ENCODE results near the gene ZNF264. TPM values are rescaled to one million over a fixed set of nuclear protein-coding genes. Genes with fewer than 3 reads are reported as not detected.
"Not testable (repeated sequence)": the region's sequence is repeated elsewhere in the genome, so short reads cannot be mapped to it uniquely, and the experiment has no call there.

The ZNF264 gene
- total and polyA plus RNA-seq, 8 donors: 3.2 to 53.0 (median 32.8) TPM

DNA sequence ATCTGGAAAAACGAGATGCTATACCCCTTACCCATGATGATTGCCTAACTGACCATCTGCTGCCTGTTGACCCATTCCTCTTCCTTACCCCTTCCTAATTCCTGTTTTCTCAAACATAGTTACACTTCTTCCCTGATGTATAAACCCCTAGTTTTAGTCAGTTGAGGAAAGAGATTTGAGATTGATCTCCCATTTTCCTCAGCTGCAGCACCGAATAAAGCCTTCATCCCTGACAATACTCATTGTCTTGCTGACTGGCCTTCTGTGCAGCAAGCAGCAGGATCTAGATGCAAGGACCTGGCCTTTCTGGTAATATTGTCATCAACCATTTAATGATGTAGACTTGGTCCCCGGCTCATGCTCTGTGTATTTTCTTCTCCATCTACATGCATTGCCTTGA is 999 bp upstream of the ZNF264 start:
- H3K4me3 ChIP-seq: peak overlapping the region in 1 of 4 donors; percentile 95
- no peak for DNase-seq
- 77 to 92% (median 90%) methylated on average over 3 of the region's 3 CpGs for WGBS, 5 donors
- H3K4me1 ChIP-seq: peaks cover 22 to 26% (median 23%) of the 10 kb centered on the region in 4 donors
- H3K9me3 ChIP-seq: peaks cover 0 to 43% (median 6%) of the 10 kb centered on the region in 4 donors
- H3K36me3 ChIP-seq: peaks cover 20 to 24% (median 21%) of the 10 kb centered on the region in 4 donors
- peaks cover 0 to 4% (median 0%) of the 10 kb centered on the region in 3 donors for H3K27me3 ChIP-seq
- intact Hi-C loops (cut with DNase I; ENCODE audit: low total_unique reads): no loop called here
- H3K27ac ChIP-seq: no peak overlapping the region
- TF ChIP-seq CTCF (IDR thresholded peaks at IDR 0.05): no peak
- no peak for TF ChIP-seq POLR2A (IDR thresholded peaks at IDR 0.05)
- no peak for TF ChIP-seq POLR2AphosphoS5 (IDR thresholded peaks at IDR 0.05)
- TF ChIP-seq EP300 (IDR thresholded peaks at IDR 0.05): no peak

DNA sequence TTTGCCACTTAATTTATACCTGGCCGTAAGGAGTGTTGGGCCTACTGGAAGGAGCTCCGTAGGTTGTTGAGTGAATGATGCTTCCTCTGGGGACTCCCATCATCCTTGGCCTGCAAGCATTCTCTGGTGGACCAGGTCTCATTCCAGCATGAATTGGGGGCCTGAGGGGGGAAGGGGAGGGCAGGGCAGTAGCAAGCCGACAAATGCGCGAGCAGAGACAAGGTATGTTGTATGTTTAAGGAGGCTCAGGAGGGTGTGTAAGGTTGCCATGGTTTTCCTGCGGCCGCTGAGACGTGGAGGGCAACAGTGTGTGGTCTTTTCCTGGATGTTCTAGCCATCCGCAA is 749 bp downstream of the ZNF264 start:
- WGBS, 5 donors: 7 to 11% (median 7%) methylated on average over 9 of the region's 9 CpGs
- intact Hi-C loops (cut with DNase I; ENCODE audit: low total_unique reads): no loop called here
- Histone ChIP-seq H3K4me3 (peak overlapping the region; percentile 86 to 99 (median 96)), H3K4me1 (peaks cover 22 to 26% (median 23%) of the 10 kb centered on the region in 4 donors), H3K9me3 (peaks cover 0 to 42% (median 3%) of the 10 kb centered on the region in 4 donors), H3K36me3 (peaks cover 38 to 41% (median 39%) of the 10 kb centered on the region in 4 donors), H3K27ac (peak overlapping the region in 4 of 5 donors; percentile 83 to 92 (median 90)), H3K27me3 (no peaks in the 10 kb centered on the region)
- DNase-seq: peak in 1 of 2 donors; percentile 51
- TF ChIP-seq EP300 (IDR thresholded peaks at IDR 0.05) (no peak), POLR2A (IDR thresholded peaks at IDR 0.05) (no peak), CTCF (IDR thresholded peaks at IDR 0.05) (no peak), POLR2AphosphoS5 (IDR thresholded peaks at IDR 0.05) (no peak)

DNA sequence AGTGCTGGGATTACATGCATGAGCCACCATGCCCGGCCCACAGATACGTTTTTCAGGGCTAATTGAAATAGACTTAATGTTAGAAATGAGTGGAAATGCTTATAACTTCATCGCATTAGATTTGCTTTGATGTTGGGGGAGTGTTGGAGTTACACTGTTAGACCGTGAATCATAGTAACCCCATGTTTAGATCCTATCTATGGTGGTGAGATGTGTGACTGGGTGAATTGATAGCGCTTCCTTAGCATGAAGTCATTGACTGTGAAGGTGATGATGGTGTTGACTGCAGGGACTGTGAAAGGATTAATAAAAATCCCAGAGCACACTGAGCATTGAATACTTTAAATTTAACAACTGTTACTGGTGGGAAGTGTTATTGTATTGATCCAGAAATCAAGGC is 1.7 kb downstream of the ZNF264 start:
- H3K27ac ChIP-seq: no peak overlapping the region
- no peak for DNase-seq
- no peaks in the 10 kb centered on the region for H3K27me3 ChIP-seq
- peak overlapping the region; percentile 86 to 99 (median 96) for H3K4me3 ChIP-seq
- intact Hi-C loops (cut with DNase I; ENCODE audit: low total_unique reads): no loop called here
- H3K9me3 ChIP-seq: peaks cover 0 to 32% (median 3%) of the 10 kb centered on the region in 4 donors
- TF ChIP-seq CTCF (IDR thresholded peaks at IDR 0.05) (no peak), EP300 (IDR thresholded peaks at IDR 0.05) (no peak)
- 89 to 93% (median 93%) methylated on average over 5 of the region's 5 CpGs for WGBS, 5 donors
- peaks cover 47 to 50% (median 47%) of the 10 kb centered on the region in 4 donors for H3K36me3 ChIP-seq
- peaks cover 22 to 26% (median 23%) of the 10 kb centered on the region in 4 donors for H3K4me1 ChIP-seq

DNA sequence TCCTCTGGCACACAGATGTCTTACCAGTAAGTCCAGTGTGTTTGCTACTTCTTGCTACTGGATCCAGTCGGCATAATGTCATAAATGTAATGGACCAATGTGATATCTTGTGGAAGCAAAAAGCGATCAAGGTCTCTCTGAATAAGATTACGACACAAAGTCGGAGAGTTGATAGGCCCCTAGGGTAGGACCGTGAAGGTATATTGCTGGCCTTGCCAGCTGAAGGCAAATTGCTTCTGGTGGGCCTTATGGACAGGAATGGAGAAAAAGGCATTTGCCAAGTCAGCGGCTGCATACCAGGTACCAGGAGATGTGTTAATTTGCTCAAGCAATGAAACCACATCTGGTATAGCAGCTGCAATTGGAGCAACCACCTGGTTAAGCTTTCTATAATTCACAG is 6.6 kb downstream of the ZNF264 start:
- Histone ChIP-seq H3K4me1 (peaks cover 9 to 13% (median 10%) of the 10 kb centered on the region in 4 donors), H3K9me3 (peaks cover 0 to 32% (median 6%) of the 10 kb centered on the region in 4 donors), H3K36me3 (peaks cover 54 to 99% (median 95%) of the 10 kb centered on the region in 4 donors)
- DNase-seq; H3K4me3 ChIP-seq; H3K27ac ChIP-seq; intact Hi-C loops (cut with DNase I; ENCODE audit: low total_unique reads); H3K27me3 ChIP-seq: not testable (repeated sequence)
- WGBS, 5 donors: 90 to 99% (median 97%) methylated on average over 6 of the region's 6 CpGs

DNA sequence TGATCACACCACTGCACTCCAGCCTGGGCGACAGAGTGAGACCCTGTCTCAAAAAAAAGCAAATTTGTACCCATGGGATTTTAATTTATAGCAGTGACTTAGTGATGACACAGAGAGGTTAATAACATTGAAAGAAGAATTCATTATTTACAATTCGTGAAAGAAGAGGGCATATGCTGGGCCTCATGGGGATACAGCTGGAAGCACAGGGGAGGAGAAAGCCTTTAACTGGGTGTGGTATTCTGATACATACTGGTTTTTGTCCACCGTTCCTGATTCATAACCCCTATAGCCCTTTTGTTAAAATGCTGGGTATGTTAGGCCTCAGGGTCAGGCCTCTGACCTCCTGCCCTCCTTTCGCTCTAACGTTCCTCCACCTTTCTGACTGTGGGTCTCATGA is 10.9 kb downstream of the ZNF264 start:
- peaks cover 0 to 51% (median 23%) of the 10 kb centered on the region in 4 donors for H3K9me3 ChIP-seq
- no peak overlapping the region for H3K27ac ChIP-seq
- 89 to 91% (median 91%) methylated on average over 5 of the region's 5 CpGs for WGBS, 5 donors
- intact Hi-C loops (cut with DNase I; ENCODE audit: low total_unique reads): no loop called here
- peaks cover 35 to 97% (median 95%) of the 10 kb centered on the region in 4 donors for H3K36me3 ChIP-seq
- H3K4me1 ChIP-seq: peaks cover 0 to 6% (median 0%) of the 10 kb centered on the region in 4 donors
- DNase-seq: no peak
- H3K4me3 ChIP-seq: no peak overlapping the region
- H3K27me3 ChIP-seq: no peaks in the 10 kb centered on the region
- no peak for TF ChIP-seq EP300 (IDR thresholded peaks at IDR 0.05)
- TF ChIP-seq CTCF (IDR thresholded peaks at IDR 0.05): no peak
- TF ChIP-seq POLR2AphosphoS5 (IDR thresholded peaks at IDR 0.05): no peak

Data from stomach (tissue), 9 donors.